Progenitor cell of endocrine pancreas (in vitro differentiated cells): ENCODE data around the gene CARD19. TPM values are rescaled to one million over a fixed set of nuclear protein-coding genes. Genes with fewer than 3 reads are reported as not detected.

Experiments used
- DNase-seq: peaks from one replicate; pipeline ENCODE4 v3.0.0; 2021; ENCODE audit warnings: low spot score; ENCODE audit not compliant: unreplicated experiment
- H3K27ac Mint-ChIP-seq: 2 replicates; pipeline ENCODE4 v1.8.0; 2021; ENCODE audit warnings: mild to moderate bottlenecking, moderate library complexity, mixed read lengths
- H3K27me3 Mint-ChIP-seq: 2 replicates; pipeline ENCODE4 v1.8.0; 2021; ENCODE audit warnings: mixed read lengths
- H3K36me3 Mint-ChIP-seq: 2 replicates; pipeline ENCODE4 v1.8.0; 2022; ENCODE audit warnings: mixed read lengths; ENCODE audit not compliant: insufficient read depth
- H3K4me1 Mint-ChIP-seq: 2 replicates; pipeline ENCODE4 v1.8.0; 2021; ENCODE audit warnings: low read depth, mixed read lengths
- H3K4me3 Mint-ChIP-seq: 2 replicates; pipeline ENCODE4 v1.8.0; 2021; ENCODE audit warnings: low read depth, mild to moderate bottlenecking, moderate library complexity, mixed read lengths
- H3K9me3 Mint-ChIP-seq: 2 replicates; pipeline ENCODE4 v1.8.0; 2021; ENCODE audit warnings: low read depth, mixed read lengths
- CTCF ChIP-seq: fragments of 200-600 bp; sonication (generic); IDR thresholded peaks from one replicate; pipeline ENCODE4 v1.5.0; 2021; ENCODE audit warnings: antibody characterized with exemption, mild to moderate bottlenecking; ENCODE audit not compliant: unreplicated experiment
- total RNA-seq: library from RNA; stranded (reverse); gene quantifications from 2 replicates; pipeline ENCODE4 v1.2.1, GENCODE V29; 2021

Gene CARD19
- total RNA-seq, 1 donor from 2014 or later = 20.4 TPM

DNA sequence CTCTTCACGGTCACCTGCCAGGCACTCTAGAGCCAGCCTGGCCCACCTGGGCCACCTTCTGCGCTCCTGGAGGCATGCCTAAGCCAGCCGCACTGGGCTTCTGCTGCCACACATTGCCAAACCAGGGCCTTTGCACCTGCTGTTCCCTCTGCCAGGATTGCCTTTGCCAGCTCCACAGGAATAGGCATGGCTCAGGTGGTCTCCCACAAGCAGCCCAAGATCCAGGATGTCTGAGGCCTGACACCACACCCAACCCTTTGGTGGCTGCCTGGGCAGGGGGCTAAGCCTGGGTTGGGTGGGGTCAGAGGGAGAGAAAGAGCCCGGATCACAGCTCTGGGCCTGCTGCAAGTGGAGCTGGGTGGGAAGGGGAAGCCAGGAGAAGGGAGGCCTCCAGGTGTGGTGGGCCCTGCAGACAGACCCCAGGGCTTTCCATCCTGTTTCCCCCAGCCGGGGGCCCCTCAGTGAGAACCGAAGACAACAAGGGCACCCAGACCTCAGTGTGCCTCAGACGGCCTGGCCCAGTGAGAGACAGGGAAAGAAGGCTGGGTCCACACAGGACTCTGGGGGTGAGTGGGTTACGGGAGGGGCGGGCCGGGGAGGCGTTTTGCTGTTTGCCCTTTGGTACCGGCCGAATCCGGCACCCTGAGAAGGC lies 38.2 kb upstream of the CARD19 start:
- no peak overlapping the region for H3K27ac Mint-ChIP-seq
- TF ChIP-seq CTCF = no peak
- no peak overlapping the region for H3K4me3 Mint-ChIP-seq
- H3K36me3 Mint-ChIP-seq = no peaks in the 10 kb centered on the region
- no peaks in the 10 kb centered on the region for H3K9me3 Mint-ChIP-seq
- DNase-seq = no peak
- H3K27me3 Mint-ChIP-seq = peaks cover 29% of the 10 kb centered on the region
- H3K4me1 Mint-ChIP-seq = peaks cover 17% of the 10 kb centered on the region

DNA sequence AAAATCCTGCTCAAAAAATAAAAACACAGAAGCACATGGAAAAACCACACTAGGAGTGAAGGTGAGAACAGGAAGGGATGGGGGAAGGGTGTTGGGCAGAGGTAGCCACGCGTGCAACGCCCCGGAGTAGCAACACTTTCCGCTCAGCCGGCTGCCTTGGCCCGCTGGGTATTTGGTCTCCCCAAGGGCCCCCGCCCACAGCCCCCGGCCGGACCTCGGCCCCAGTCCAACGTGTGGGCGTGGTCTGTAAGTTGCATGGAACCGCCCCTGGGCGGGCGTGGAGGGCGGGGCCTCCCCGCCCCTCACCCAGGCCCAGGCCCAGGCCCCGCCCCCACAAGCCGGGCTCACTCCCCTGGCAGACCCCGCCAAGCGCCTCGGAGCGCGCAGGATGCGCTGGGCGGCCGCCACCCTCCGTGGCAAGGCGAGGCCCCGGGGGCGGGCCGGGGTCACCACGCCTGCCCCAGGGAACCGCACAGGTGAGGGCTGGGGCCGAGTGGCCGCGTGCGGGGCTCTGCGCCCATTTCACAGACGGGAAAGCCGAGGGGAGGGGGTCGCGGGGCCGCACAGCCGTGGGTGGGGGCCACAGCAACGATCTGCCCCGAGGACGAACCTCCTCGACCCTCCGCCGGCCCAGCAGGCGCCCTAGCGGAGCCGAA lies 37.5 kb upstream of the CARD19 start, which contains the start of gene SUSD3:
TSS of gene SUSD3 (plus strand) at position 347 of the 656 bp plus-strand sequence. CDS start at position 389, 42 bp downstream.
- Mint-ChIP-seq H3K4me1 (peaks cover 13% of the 10 kb centered on the region), H3K4me3 (no peak within 1 kb of the TSS), H3K36me3 (no peaks in the 10 kb centered on the region), H3K27ac (no peak within 1 kb of the TSS), H3K27me3 (peaks cover 29% of the 10 kb centered on the region), H3K9me3 (no peaks in the 10 kb centered on the region)
- peak; percentile 54 for DNase-seq
- TF ChIP-seq CTCF = no peak

- DNase-seq = no peak
- Mint-ChIP-seq H3K4me1 (peaks cover 12% of the 10 kb centered on the region), H3K27ac (no peak overlapping the region), H3K27me3 (peaks cover 31% of the 10 kb centered on the region), H3K36me3 (no peaks in the 10 kb centered on the region), H3K9me3 (no peaks in the 10 kb centered on the region), H3K4me3 (no peak overlapping the region)
- no peak for TF ChIP-seq CTCF
These were observed 36.9 kb upstream of the CARD19 start for GRCh38 chr9:93059011-93059714.

GRCh38 chr9:93059715-93060578 lies 36.1 kb upstream of the CARD19 start:
- Mint-ChIP-seq H3K27ac (no peak overlapping the region), H3K9me3 (no peaks in the 10 kb centered on the region), H3K36me3 (no peaks in the 10 kb centered on the region), H3K4me1 (peaks cover 12% of the 10 kb centered on the region), H3K4me3 (no peak overlapping the region), H3K27me3 (peaks cover 31% of the 10 kb centered on the region)
- DNase-seq = no peak
- TF ChIP-seq CTCF = no peak

- Mint-ChIP-seq H3K4me3 (no peak overlapping the region), H3K9me3 (no peaks in the 10 kb centered on the region), H3K27ac (no peak overlapping the region), H3K27me3 (peaks cover 27% of the 10 kb centered on the region), H3K36me3 (no peaks in the 10 kb centered on the region), H3K4me1 (peaks cover 12% of the 10 kb centered on the region)
- DNase-seq = no peak
- no peak for TF ChIP-seq CTCF
These were observed 35.2 kb upstream of the CARD19 start for GRCh38 chr9:93060746-93061259.
